Anterior cingulate cortex (tissue), 58 donors: ENCODE results near the gene NOP9.

Experiments used
- DNase-seq, 58 donors: peaks; one replicate each; lab custom pipeline; 2025; lab: John Stamatoyannopoulos, UW

NOP9 gene

DNA sequence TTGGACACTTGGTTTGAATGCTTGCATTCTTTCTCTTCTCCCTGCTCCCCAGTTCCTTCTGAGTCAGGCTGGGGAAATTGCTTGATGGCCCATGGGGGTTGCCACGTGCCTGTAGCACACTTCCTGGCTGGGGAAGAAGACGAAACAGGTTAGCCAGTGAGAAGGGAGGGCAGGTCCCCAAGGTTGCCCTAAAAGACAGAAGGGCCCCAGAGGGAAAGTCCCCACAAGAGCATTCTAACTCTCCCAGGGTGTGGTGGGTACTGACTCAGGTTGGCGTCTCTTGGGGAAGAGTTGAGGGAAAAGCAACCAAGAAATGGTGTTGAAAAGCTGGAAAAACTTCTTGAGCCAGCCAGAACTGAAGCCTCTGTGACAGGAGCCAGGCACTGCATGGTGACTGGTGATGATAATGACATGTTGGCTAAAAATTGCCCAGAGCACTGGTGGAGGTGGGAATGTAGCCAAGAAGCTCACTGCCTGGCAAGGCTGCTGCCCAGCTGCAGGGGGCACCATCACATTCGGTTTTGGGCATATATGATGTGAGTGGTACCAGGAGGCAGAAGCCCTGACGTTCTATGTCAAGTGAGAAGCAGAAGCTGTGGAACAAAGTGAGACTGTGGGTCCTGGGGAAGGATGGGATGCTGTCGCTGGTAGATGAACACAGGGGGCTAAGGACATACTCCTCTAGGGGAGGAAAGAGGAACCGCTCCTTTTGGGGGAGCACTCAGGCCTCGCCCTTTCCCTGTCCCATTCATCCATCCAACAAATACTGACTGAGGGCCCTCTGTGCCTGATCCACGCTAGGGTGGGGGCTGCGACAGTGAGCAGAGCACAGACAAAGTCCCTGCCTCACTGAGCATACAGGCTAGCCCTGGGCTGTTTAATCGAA lies 20.1 kb upstream of the NOP9 start:
- DNase-seq: peak in 30 of 58 donors; percentile 6 to 59 (median 26)

DNA sequence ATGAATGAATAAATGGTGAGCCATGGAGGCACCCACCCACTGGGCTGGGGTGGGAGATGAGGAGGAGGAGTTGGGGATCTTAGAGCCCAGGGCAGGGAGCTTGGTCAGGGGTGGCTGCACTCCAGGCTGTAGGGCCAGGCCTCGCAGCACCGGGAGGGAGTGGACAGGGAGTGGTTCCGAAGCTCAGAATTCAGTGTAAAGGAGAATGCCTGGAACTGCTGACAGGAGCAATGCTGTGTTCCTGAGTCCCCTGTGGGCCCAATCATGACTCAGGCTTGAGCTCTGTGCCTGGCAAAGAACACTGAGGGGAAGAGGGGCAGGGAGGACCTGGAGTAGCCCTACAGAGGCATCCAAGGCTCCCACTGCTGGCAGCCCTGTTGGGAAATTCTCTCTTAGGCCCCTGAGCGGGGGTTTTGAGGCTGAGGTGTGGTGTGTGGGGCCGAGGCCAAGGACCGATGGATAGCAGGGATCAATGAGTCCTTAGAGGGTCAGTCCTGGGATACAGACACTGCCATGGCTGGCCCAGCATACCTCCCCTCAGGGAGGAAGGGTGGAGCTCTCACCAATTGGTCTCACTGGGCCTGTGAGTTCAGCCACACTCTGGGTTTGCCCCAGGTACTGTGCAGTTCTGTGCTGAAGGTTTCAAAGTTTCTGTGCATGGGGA lies 18.7 kb upstream of the NOP9 start:
- DNase-seq: no peak

DNA sequence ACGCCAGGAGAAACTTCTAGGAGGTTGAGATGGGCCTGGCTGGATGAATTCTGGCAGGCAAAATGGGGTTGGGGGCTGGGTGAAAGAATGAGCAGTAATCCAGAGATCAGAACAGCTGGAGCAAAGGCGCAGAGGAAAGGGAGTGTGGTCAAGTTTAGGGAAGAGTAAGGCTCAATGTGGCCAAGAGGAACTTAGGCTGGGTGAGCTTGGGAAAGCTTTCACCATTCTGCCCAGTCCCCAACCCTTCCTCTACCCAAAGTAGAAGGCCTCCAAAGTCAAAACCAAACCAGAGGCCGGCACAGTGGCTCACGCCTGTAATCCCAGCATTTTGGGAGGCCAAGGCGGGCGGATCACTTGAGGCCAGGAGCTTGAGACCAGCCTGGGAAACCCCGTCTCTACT lies 18.0 kb upstream of the NOP9 start:
- no peak for DNase-seq

DNA sequence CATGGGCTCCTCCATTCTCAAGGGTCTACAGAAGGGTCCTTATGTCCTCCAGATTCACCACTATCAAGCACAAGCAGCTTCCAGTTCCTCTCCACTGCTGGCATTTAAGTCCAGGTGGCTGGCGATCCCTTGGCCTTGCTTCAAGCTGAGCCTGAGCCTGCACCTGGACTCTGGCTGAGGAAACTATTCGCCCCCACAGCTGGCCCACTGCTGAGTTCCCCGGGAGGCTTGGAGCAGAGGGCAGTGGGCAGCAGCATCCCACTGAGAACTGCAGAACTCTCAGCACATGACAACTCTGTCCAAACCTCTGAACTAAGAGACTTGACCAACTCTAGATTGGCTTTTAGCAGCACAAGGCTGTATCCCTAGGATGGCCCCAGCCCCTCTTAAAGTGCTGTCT lies 16.9 kb upstream of the NOP9 start:
- DNase-seq: no peak

DNA sequence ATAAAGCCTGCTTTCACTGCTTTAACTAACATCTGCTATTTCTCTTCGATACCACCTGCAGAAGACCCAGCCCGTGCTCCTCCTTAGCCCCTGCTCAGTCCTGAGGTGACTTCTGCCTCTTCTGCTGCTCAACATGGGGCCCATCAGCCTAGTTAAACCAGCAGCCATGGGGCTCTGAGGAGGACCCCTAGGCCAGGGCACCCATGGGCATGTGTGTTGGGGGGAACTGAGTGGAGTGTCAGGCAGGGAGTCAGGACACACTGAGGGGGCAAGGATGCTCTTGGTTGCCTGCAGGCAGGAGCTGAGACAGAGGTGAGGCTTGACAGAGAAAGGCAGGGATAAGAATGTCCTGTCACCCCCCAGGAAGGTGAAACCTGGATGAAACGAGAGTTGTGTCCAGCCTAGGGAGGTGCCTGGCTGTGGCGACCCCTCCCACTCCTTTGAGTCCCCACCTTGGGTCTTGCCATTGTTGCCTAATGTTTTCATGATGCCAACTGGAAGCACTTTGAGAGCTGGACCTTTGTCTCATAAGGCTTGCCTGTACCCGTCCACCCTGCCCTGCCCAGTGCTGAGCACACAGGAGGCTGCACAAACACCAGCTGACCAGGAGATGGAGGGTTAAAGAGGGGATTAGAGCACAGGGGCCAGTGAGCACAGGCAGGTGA lies 15.7 kb upstream of the NOP9 start:
- DNase-seq: no peak

DNA sequence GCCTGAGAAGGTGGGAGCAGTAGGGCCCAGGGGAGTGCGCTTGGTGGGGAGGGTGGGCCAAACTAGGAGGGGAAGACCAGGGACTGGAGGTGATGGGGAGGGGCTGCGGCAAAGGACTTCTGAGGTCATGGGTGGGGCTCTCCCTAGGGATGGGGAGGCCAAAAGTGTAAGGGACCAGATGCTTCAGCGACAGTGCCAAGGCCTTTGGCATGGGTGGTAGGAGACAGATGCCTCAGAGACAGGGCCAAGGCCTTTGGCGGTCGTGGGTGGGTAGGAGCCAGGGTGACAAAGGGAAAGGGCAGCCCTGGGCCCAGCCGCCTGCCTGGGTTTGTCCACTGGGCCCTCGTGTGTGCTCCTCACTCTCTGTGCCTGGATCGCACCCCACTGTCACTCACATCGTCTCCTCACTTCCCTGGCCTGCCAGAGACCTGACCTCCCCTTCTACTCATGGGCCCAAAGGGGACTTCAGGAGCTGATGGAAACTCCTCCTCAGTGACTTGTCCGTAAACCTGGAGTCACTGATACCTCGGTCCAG lies 15.1 kb upstream of the NOP9 start:
- no peak for DNase-seq

DNA sequence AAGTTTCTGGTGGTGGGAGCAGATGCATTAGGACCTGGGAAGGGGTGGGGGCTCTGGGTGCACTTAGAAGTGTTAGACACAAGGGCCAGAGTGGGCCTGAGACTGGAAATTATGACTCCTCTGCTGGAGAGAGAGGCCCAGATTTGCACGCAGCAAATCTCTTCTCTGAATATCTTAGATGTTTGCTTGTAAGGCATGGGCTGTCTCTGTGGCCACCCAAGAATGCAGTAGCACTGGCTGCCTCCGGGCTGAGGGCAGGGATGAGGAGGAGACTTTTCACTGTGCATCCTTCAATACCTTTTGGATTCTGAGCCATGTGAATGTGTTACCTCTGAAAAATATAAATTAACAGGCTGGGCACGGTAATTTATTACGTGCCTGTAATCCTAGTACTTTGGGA lies 14.3 kb upstream of the NOP9 start:
- DNase-seq: no peak

DNA sequence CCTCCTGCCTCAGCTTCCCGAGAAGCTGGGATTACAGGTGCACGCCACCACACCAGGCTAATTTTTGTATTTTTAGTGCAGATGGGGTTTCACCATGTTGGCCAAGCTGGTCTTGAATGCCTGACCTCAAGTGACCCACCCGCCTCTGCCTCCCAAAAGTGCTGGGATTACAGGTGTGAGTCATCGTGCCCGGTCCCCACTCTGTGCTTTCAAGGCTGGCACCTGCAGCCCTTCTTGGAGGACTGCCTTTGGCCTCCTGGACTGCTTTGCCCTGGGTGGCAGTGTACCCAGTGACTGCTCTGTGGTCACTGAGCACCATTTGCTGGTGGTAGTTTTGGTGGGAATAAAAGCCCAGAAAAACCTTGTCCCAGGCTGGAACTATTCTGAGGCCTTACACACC lies 12.7 kb upstream of the NOP9 start:
- DNase-seq: no peak

DNA sequence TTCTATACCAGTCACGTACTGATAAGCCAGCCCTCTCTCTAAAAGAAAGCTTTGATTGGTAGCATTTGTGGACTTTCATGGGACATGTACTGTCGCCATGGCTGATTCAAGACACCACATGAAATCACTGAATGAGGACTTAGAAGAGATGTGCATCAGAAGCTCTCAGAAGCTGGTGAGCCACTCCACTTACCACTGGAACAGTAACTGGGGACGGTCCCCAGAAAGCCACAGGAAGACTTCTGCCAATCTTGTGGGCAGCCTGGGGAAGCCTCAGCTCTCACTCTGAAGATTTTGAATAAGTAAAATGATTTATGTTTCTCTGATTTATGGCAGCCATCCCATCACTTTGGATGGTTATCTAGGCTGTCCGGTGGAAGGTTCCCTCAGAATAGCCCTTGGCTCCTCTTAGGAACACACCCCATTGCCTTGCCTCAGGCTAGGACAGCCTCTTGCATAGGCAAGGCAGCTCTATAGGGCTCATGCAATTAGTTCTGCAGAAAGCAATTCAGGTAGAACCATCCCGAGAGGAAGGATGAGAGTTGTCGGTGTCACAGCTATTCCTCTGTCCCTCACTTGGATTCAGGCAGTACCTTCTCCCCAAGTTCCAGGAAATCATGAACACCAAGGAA lies 9.9 kb upstream of the NOP9 start:
- no peak for DNase-seq

DNA sequence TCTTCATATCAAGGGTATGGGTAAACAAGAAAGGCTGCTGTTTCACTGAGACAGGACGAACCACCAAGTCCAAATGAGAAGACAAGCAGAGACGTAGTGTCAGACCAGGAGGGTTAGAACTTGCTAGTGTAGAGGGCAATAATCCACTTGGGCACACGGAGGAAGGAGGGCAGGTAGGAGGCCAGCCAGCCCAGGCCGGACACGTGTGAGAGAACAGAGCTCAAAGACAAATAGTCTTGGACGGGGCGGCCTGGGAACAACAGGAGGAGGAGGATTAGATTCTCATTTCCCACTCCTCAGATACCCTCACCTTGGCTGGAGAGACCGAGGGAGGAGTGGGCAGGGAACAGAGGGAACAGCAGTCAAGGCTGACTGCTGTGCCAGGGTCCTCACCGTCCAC lies 8.9 kb upstream of the NOP9 start:
- DNase-seq: no peak

DNA sequence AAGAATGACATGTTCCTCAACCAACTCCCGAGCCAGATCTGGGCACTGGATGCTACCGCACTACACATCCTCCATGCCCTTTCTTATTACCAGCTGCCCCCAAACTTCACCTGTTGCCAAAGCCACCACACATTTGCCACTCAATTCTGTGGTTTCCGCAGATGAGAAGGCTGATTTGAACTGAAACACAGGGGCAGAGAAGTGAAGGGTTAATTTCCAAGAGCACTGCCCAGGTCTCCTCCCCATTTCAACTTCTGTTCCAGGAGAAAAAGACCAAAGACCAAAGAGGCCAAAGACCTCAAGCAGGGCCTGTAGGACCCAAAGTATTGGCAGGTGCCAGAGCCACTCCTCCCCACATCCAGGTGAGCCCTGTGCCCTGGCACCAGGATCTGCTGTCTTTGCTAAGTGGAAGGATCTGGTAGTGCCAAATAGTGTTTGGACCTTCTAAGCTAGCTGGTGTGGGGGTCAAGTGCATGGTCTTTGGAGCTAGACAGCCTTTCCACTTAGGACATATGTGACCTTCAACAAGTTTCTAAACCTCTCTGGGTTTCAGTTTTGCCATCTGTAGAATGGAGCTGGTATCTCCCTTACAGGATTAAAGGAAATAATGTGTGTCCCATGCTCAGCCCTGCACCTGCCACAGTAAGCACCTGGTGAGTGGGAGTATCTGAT lies 8.1 kb upstream of the NOP9 start:
- no peak for DNase-seq

DNA sequence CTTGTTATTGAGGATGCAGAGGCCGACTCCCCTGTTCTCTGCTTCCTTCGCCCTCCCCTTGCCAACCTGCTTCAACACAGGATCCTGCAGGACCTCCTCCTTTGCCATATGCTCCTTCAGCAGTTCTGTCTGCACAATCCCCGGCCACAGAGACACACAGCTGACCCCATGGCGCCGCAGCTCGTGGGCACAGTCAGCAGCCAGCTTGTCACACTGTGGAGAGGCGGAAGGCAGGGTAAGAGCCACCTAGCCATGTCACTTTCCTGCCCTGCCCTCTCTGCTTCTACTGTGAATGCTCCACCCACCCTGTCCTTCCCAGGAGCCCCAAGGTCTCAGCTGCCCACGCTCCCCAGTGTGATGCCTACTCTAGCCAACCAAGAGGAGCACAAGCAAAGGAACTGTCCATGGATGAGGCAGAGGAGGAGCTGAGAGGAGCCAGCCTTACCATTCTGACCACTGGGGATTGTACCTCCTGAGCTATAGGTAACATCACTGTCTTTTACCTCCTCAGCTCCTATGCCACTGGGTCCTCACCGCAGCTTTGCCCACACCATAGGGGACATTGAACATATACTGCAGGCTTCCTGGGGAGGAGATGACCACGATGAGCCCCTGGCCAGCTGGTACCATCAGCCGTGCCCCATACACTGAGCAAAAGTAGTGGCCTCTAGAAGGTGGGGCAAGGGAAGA lies 7.4 kb upstream of the NOP9 start:
- DNase-seq: no peak

DNA sequence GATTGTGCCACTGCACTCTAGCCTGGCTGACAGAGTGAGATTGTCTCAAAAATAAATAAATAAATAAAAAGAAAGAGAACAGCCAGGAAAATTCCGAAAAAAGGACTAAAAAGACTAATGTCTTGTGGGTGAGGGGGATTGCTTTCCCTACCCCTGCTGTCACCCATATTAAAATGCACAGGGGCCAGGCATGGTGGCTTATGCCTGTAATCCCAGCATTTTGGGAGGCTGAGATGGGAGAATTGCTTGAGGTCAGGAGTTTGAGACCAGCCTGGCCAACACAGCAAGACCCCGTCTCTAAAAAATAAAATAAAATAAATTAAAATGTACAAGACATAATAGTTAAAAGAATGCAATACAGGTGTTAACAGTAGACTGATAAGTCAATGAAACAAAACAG lies 6.1 kb upstream of the NOP9 start:
- no peak for DNase-seq

DNA sequence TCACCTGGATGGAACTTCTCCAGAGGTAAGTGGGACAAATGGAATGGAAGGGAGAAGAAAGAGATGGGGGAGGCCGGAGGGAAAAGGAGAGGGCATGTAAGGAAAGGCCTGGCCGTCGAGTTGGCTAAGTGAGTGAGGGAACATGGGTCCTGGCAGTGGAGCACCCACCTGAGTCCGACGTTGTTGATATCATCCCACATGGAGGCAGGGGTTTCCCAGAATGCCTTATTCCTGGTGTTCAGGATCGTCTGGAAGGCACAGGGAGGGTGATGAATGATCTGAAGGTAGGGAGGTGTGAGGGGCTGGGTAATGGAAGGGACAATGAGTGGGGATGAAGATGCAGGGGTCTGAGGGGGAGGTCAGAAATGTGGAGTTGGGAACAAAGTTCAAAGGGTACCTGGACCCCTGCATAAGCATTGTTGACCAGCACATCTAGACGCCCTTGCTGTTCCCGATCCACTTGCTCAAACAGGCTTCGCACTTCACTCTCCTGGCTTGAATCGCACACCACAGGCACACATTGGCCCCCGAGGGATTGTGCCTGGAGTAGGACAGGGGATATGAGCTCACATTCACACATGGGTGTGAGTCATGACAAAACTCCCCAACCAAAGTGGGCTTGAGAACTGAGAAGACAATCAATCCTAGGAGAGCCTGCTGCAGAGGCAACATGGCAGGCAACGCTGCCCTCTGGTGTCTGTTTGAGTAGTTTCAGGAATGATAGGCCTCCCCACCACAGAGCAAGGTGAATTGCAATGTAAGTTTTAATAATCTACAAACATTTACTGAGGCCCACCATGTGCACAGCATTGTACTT lies 3.1 kb upstream of the NOP9 start:
- peak in 45 of 58 donors; percentile 4 to 62 (median 38) for DNase-seq

DNA sequence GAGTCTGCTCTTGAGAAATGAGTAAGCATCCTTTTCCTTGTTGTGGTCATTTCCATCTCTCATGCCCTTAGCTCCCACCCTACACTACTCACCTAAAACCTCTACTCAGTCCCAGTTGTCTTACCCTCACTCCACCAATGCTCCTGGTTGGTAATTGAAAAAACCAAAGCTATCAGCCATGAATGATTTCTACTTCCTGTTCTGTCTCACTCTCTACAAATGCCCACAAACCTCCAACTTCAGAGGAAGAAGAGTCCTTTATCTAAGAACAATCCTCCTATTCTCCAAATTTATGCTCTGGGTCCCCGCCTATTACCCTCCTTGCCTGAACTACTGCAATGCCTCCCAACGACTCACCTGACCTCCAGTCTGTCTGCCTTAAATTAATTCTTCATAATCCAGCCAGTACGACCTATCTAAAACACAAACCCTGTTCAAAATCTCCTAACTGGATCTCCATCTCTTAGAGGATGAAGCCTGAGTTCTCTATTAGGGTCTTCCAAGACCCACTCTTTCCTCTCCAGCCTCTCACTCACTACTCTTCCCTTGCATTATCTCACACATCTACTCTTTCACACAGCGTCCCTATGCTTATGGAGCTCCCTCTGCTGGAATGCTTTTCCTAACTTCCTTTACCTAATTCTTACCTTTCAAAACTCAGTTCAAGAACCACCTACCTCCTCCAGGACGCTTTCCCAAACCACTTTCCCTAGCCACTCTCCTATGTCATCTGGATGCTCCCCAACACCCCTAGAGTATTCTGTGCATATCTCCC lies 2.3 kb upstream of the NOP9 start:
- DNase-seq: peak in 1 of 58 donors; percentile 6

DNA sequence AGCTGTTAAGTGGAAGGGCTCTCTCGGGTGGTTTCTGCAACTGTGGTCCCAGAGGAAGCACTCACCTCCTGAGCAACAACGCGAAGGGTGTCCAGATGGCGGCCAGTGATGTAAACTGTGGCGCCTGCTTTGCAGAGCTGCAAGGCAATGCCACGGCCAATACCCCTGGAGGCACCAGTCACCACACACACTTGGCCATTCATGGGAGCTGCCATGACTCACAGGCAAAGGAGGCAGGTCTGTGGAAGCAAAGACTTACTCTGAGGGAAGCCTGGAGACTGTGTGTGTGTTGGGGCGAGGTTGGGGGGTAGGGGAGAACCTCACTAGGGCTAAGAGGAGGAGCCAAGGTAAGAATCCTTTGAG lies 777 bp upstream of the NOP9 start:
- DNase-seq: peak in 8 of 58 donors; percentile 9 to 35 (median 16)

DNA sequence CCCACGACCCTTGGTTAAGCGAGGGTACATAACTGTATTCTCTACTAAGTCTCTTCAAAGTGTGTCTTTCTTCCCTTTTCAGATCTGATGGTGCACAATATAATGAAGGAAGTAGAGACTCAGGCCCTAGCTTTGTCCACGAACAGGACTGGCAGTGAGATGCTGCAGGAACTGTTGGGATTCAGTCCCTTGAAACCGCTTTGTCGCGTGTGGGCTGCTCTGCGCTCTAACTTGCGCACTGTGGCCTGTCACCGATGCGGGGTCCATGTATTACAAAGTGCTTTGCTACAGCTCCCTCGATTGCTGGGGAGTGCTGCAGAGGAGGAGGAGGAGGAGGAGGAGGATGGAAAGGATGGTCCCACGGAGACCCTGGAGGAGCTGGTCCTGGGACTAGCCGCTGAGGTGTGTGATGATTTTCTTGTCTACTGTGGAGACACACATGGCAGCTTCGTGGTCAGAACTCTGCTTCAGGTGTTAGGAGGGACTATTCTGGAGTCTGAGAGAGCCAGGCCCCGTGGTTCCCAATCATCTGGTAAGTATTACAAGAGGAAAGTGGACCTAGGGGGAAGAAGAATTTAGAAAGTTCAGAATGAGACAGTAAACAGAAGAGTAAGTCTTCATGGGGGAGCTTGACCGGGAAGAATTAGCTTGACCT lies 803 bp downstream of the NOP9 start:
- DNase-seq: no peak

DNA sequence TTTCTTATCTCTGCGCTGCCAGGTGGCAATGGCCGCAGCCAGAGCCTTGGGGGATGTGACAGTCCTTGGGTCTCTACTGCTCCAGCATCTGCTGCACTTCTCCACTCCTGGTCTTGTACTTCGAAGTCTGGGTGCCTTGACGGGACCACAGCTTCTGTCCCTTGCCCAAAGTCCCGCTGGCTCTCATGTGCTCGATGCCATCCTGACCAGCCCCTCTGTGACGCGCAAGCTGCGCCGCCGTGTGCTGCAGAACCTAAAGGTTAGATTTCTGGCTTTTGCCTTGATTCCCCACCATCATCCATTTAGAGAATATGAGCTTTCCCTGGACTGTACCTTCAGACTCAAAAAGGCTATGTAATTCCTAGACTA lies 4.4 kb downstream of the NOP9 start:
- DNase-seq: no peak
